GM21526 (cell line): Measurements from ENCODE around the gene ABCB4.

Experiments
- ATAC-seq: cut with Tn5 transposase; IDR thresholded peaks from one replicate; pipeline ENCODE4 v1.9.1; 2021; ENCODE audit warnings: moderate library complexity; ENCODE audit not compliant: unreplicated experiment, low FRiP score

The ABCB4 gene

GRCh38 chr7:87427288-87427687, 48.2 kb downstream of the ABCB4 start:
- ATAC-seq = no peak

GRCh38 chr7:87426160-87426559, 49.3 kb downstream of the ABCB4 start:
- peak; percentile 48 for ATAC-seq

DNA sequence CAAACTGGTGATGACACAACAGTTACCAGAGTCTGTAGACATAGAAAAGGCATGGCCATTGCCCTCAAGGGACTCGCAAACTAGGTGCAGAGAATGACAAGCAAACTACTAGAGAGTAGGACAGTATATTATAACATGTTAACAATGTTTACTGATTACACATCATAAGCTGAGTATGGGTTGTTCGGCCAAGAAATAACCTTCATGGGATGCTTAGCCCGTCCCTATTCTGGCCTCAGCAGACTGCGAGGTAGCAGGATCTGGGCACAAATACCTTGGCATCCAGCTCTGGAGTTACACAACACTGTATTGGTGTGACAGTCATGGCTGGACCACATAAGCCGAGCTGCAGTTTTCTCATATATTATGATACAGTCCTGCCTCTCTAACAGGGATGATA, 51.4 kb downstream of the ABCB4 start:
- ATAC-seq = no peak

- no peak for ATAC-seq
These were observed 55.3 kb downstream of the ABCB4 start for GRCh38 chr7:87420173-87420572.

- ATAC-seq = peak; percentile 78
These were observed 58.5 kb downstream of the ABCB4 start for GRCh38 chr7:87416682-87417587.

DNA sequence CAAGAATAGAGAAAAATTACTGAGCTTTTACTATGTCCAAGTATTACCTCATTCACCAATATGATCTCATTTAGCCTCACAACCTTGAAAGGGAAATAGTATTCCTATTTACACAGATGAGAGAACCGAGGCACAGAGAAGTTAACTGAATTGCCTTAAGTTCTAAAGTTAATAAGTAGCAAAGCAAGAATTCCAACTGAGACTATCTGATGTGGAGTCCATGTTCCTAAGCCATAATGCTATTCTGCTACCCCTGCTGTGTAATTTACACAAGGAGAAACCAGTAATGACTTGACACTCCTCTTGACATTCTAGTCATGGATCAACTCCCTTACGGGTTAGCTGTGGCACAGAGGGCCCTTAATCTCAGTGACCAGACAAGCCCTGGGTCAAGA, 60.7 kb downstream of the ABCB4 start:
- ATAC-seq = no peak

DNA sequence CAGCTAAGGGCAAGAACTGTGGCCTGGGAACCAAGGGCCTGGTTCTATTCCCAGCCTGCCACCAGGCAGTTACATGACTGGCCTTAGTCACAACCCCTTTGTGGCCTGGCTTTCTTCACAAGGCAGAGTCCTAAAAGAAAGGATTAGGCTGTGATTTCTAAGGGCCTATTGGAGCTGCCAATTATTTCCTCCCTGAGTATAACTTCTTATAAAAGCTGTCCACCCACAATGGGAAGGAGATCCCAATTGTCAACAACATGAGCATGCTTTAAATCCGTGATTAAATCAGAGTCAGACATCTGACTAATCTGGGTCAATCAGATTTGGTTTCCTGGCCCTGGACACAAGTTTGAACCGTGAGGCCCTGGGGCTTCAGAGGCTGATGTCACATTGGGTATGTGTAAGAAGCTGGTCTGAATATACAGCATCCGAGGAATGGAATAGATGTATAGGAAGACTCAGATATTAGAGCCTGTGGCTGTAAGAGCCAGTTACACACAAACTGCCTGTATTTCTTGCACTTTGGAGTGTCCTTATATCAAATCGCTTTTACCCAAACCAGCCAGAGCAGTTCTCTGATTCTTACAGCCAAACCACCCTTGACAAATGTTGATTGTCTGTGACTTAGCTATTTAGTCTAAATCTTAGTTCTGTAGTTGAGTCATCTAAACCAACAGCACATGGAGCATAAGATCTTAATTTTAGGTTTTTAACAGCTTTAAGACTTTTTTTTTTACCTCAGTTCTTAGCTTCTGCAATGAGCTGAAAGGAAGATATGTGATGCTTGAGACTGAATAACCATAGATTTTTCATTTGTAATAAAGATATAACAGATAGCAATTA, 61.3 kb downstream of the ABCB4 start:
- no peak for ATAC-seq

DNA sequence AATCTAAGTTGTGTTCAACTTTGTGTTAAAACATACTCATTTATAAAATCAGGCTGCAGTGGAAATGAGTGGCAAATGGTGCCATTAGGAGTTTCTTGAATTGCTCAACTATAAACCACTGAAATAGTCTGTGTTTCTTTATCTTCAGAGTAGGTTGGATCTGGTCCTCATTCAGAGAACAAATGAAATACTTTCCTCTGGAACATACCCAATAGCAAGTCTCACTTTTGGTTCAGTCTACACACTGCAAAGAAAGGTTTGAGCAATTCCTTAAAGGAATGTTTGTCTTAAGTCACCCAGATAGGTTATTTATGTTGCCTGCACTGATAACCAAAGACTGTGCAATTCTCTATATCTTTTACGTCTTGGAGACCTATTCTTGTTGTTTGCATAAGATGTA, 62.5 kb downstream of the ABCB4 start:
- no peak for ATAC-seq

DNA sequence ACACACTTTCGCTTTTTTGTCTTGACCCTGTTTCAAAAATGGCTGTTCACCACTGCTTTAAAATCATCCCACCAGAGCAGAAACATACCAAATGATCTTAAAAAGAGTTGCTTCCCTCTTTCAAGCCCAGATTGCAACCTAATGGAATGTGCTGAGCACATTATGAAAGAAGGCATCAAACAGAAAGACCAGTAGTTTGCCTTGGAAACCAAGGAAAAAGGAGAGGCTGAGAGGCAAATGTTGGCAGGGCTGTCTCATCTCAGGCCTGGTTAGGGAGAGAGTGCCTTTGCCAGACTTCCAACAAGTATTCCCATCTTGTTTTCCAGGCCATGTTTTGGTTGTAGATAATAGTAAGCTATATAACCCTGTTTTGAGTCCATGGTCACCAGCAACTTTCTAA, 64.3 kb downstream of the ABCB4 start:
- no peak for ATAC-seq

DNA sequence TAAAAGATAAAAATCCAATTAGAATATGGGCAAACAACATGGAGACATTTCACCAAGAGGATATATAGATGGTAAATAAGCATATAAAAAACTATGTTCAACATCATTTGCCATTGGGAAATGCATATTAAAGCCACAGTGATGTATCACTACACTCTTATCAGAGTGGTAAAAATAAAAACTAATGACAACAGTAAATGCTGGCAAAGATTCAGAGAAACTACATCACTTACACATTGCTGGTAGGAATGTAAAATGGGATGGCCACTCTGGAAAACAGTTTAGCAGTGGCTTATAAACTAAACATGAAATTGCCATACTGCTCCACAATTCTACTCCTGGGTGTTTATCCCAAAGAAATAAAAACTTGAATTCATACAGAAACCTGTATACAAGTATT, 70.8 kb downstream of the ABCB4 start:
- ATAC-seq = no peak

DNA sequence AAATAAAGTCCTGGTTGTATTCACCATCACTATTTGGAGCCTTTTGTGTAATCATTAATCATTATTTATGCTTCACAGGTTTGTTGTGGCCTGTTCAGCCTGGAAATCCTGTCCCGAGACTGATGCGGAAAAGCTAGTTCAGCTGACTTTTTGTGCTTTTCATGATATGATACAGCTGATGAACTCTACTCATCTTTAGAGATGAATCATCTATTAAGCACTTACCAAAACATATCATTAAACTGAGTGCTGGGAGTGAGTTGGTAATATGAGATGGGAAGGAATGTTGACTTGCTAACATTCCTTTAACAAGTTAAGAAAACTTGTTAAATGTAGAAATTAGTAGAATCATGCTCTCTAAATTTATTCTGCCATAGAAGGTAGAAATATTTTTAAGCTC, 77.0 kb downstream of the ABCB4 start:
- no peak for ATAC-seq

GRCh38 chr7:87395442-87396020, 79.9 kb downstream of the ABCB4 start:
- ATAC-seq = no peak

DNA sequence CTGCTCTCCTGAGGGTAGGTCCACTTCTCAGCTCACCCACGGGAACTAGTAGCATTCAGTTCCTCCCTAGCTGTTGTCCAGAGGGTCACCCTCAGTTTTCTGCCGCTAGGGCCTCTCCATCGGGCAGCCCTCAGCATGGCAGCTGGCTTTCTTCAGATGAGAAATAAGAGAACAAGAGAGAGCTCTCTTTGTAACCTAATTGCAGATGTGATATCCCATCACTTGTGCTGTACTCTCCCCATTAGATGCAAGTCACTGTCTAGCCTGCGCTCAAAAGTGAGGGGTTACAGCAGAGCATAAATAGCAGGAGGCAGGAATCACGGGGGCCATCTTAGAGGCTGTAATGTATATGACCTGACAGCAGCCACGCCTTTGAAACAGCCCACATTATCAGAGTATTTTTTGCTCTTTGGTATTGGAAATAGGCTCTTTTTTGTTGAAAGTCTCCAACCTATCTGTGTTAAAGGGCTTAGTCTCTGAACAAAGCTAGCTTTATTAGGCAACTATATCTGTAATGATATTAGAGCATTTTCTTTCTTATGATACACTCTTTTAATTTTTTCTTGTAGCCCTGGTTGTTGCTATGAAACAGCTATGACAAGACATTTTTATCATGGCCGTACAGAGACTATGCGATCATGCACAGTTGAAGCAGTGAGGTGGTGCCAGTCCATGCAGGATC, 84.3 kb downstream of the ABCB4 start:
- no peak for ATAC-seq

- no peak for ATAC-seq
These were observed 94.6 kb downstream of the ABCB4 start for GRCh38 chr7:87380905-87381304.

GRCh38 chr7:87375662-87376435, 99.6 kb downstream of the ABCB4 start:
- no peak for ATAC-seq

DNA sequence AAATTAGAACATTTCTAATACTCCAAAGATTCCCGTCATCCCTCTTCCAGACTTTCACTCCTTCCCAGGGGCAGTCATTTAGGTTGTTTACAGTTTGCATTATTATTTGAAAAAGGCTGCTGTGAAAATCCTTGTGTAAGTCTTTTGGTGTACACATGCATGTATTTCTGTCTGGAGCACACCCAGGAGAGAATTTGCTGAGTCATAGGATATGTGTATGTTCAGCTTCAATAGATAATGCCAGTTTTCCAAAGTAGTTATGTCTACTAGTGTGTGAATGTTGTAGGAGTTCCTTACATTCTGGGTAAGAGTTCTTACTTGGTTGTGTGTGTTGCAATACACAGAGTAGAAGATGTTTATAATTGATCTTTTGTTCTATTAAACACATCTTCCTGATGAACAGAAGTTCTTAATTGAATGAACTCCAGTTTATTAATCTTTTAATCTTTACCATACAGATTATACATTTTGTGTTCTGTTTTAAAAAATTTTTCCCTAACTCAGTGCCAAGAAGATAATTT, 104.8 kb downstream of the ABCB4 start:
- no peak for ATAC-seq

GRCh38 chr7:87369216-87369615, 106.3 kb downstream of the ABCB4 start:
- ATAC-seq = no peak

DNA sequence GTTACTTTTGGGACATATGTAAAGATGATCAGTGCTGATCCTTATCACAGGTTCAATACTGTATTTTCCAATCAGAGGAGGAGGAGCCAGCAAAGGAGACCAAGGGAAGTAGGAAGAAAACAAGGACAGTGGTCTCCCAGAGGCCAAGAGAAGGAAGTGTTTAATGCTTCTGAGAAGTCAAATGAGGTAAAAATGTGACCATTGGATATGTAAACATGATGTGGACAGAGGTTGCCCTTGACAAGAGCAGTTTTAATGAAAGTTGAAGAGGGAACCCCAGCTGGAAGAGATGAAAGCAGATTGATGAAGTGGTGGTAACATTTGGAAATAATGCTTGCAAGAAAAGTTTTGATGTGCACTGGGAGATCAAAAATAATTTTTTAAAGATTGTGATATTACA, 111.2 kb downstream of the ABCB4 start:
- no peak for ATAC-seq

DNA sequence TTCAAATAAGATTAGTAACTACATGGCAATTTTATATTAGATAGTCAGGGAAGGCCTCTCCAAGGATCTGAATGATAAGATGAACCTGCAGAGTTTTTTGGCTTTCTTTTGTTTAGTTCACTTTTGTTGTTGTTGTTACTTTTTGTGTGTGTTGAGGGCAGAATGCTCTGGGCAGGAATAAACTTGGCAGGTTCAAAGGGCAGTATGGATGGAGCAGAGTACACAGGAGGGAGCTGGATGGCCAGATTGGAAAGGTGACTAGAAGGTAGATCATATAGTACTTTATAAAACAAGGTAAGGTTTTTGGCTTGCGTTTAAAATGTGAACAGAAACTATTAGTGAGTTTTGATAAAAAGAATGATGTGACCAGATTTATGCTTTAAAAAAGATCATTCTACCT, 112.1 kb downstream of the ABCB4 start:
- ATAC-seq = no peak

DNA sequence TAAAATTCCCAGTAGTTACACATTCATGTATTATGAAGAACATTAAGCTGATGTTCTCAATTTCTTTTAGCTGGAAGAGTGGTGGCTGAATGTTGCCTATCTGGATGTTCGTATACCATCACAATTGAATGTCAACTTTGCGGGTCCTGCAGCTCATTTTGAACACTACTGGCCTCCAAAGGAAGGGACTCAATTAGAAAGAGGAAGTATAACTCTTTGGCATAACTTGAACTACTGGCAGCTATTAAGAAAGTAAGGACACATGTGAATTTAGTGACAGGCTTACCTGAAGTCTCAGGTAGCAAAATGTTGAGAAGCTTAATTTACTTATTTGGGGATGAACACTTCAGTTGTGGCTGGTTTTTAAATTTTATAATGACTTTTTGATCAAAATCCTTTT, 114.2 kb downstream of the ABCB4 start:
- ATAC-seq = no peak
